22Rv1 (cell line): ENCODE data around the gene GLIPR1.

Source experiments
- CTCF ChIP-seq: fragments of 450-650 bp; IDR thresholded peaks from 2 replicates; pipeline ENCODE4 v1.5.1; 2017; ENCODE audit warnings: mild to moderate bottlenecking
- ZFX ChIP-seq: fragments of 450-650 bp; IDR thresholded peaks from 2 replicates; pipeline ENCODE4 v1.6.1; 2017; ENCODE audit warnings: antibody characterized with exemption, borderline replicate concordance

DNA sequence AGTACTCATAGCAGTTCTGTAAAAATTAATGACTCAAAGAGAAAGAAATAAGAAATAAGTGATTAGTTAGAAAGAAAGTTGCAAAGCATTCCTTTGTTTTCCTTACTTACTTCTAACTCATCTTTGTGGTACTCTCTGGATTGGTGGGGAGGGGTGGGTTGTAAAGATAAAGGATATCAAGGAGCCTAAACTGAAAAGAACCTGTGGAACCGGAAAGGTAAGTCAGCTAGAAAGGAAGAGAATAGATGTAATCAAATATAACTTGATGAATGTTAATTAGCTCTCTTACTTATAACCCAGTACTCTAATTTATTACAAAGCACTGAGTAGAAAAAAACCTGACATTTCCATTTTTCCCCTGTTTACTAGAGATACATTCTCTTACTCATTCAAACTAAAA, 68.3 kb downstream of the GLIPR1 start:
- TF ChIP-seq CTCF: no peak
- TF ChIP-seq ZFX: no peak
